Measurements from ENCODE around the gene FGF14.

FGF14 gene

GRCh38 chr13:102344410-102344809 is 57.4 kb downstream of the FGF14 start:
- Mint-ChIP-seq H3K4me1 (ENCODE audit: low read depth) (no peaks in the 10 kb centered on the region), H3K4me3 (no peak overlapping the region), H3K36me3 (ENCODE audit: low read depth) (no peaks in the 10 kb centered on the region), H3K27me3 (ENCODE audit: low read depth) (peaks cover 8% of the 10 kb centered on the region), H3K27ac (no peak overlapping the region), H3K9me3 (no peaks in the 10 kb centered on the region)

GRCh38 chr13:102333320-102334198 is 68.3 kb downstream of the FGF14 start:
- no peak overlapping the region for H3K27ac Mint-ChIP-seq
- no peaks in the 10 kb centered on the region for H3K36me3 Mint-ChIP-seq (ENCODE audit: low read depth)
- no peaks in the 10 kb centered on the region for H3K9me3 Mint-ChIP-seq
- no peaks in the 10 kb centered on the region for H3K4me1 Mint-ChIP-seq (ENCODE audit: low read depth)
- H3K27me3 Mint-ChIP-seq (ENCODE audit: low read depth) = no peaks in the 10 kb centered on the region
- no peak overlapping the region for H3K4me3 Mint-ChIP-seq

- Mint-ChIP-seq H3K27me3 (ENCODE audit: low read depth) (no peaks in the 10 kb centered on the region), H3K9me3 (no peaks in the 10 kb centered on the region), H3K4me1 (ENCODE audit: low read depth) (no peaks in the 10 kb centered on the region), H3K27ac (no peak overlapping the region), H3K36me3 (ENCODE audit: low read depth) (no peaks in the 10 kb centered on the region), H3K4me3 (no peak overlapping the region)
Observed at GRCh38 chr13:102328909-102329308, 72.9 kb downstream of the FGF14 start.

- H3K4me1 Mint-ChIP-seq (ENCODE audit: low read depth) = no peaks in the 10 kb centered on the region
- H3K9me3 Mint-ChIP-seq = no peaks in the 10 kb centered on the region
- no peaks in the 10 kb centered on the region for H3K36me3 Mint-ChIP-seq (ENCODE audit: low read depth)
- no peak overlapping the region for H3K4me3 Mint-ChIP-seq
- H3K27me3 Mint-ChIP-seq (ENCODE audit: low read depth) = no peaks in the 10 kb centered on the region
- no peak overlapping the region for H3K27ac Mint-ChIP-seq
Observed at GRCh38 chr13:102327119-102327617, 74.7 kb downstream of the FGF14 start.

GRCh38 chr13:102326381-102327118 is 75.3 kb downstream of the FGF14 start:
- Mint-ChIP-seq H3K27ac (no peak overlapping the region), H3K4me3 (no peak overlapping the region), H3K9me3 (no peaks in the 10 kb centered on the region), H3K27me3 (ENCODE audit: low read depth) (no peaks in the 10 kb centered on the region), H3K4me1 (ENCODE audit: low read depth) (no peaks in the 10 kb centered on the region), H3K36me3 (ENCODE audit: low read depth) (no peaks in the 10 kb centered on the region)

- no peak overlapping the region for H3K4me3 Mint-ChIP-seq
- H3K27me3 Mint-ChIP-seq (ENCODE audit: low read depth) = no peaks in the 10 kb centered on the region
- H3K9me3 Mint-ChIP-seq = no peaks in the 10 kb centered on the region
Observed at GRCh38 chr13:102325321-102325720, 76.5 kb downstream of the FGF14 start.

GRCh38 chr13:102323505-102323904 is 78.3 kb downstream of the FGF14 start:
- no peaks in the 10 kb centered on the region for H3K27me3 Mint-ChIP-seq (ENCODE audit: low read depth)
- H3K9me3 Mint-ChIP-seq = no peaks in the 10 kb centered on the region
- no peak overlapping the region for H3K27ac Mint-ChIP-seq
- H3K4me3 Mint-ChIP-seq = no peak overlapping the region
- H3K36me3 Mint-ChIP-seq (ENCODE audit: low read depth) = no peaks in the 10 kb centered on the region
- H3K4me1 Mint-ChIP-seq (ENCODE audit: low read depth) = no peaks in the 10 kb centered on the region

More at GRCh38 chr13:102325321-102325720, 76.5 kb downstream of the FGF14 start:
- no peaks in the 10 kb centered on the region for H3K4me1 Mint-ChIP-seq (ENCODE audit: low read depth)
- no peak overlapping the region for H3K27ac Mint-ChIP-seq
- H3K36me3 Mint-ChIP-seq (ENCODE audit: low read depth) = no peaks in the 10 kb centered on the region

- H3K27me3 Mint-ChIP-seq (ENCODE audit: low read depth) = no peaks in the 10 kb centered on the region
- no peaks in the 10 kb centered on the region for H3K9me3 Mint-ChIP-seq
- no peaks in the 10 kb centered on the region for H3K4me1 Mint-ChIP-seq (ENCODE audit: low read depth)
- H3K27ac Mint-ChIP-seq = no peak overlapping the region
- no peaks in the 10 kb centered on the region for H3K36me3 Mint-ChIP-seq (ENCODE audit: low read depth)
- H3K4me3 Mint-ChIP-seq = no peak overlapping the region
Observed at GRCh38 chr13:102323012-102323411, 78.8 kb downstream of the FGF14 start.

- Mint-ChIP-seq H3K4me3 (no peak overlapping the region), H3K27me3 (ENCODE audit: low read depth) (no peaks in the 10 kb centered on the region), H3K9me3 (no peaks in the 10 kb centered on the region), H3K4me1 (ENCODE audit: low read depth) (no peaks in the 10 kb centered on the region), H3K27ac (no peak overlapping the region), H3K36me3 (ENCODE audit: low read depth) (no peaks in the 10 kb centered on the region)
Observed at GRCh38 chr13:102322211-102322610, 79.6 kb downstream of the FGF14 start.

- Mint-ChIP-seq H3K4me1 (ENCODE audit: low read depth) (no peaks in the 10 kb centered on the region), H3K36me3 (ENCODE audit: low read depth) (no peaks in the 10 kb centered on the region), H3K27me3 (ENCODE audit: low read depth) (no peaks in the 10 kb centered on the region), H3K27ac (no peak overlapping the region), H3K4me3 (no peak overlapping the region), H3K9me3 (no peaks in the 10 kb centered on the region)
Observed at GRCh38 chr13:102318233-102318632, 83.6 kb downstream of the FGF14 start.

- Mint-ChIP-seq H3K27me3 (ENCODE audit: low read depth) (no peaks in the 10 kb centered on the region), H3K4me1 (ENCODE audit: low read depth) (no peaks in the 10 kb centered on the region), H3K27ac (no peak overlapping the region), H3K9me3 (no peaks in the 10 kb centered on the region), H3K4me3 (no peak overlapping the region), H3K36me3 (ENCODE audit: low read depth) (no peaks in the 10 kb centered on the region)
Observed at GRCh38 chr13:102317593-102317992, 84.3 kb downstream of the FGF14 start.

GRCh38 chr13:102316732-102317131 is 85.1 kb downstream of the FGF14 start:
- no peaks in the 10 kb centered on the region for H3K4me1 Mint-ChIP-seq (ENCODE audit: low read depth)
- no peaks in the 10 kb centered on the region for H3K36me3 Mint-ChIP-seq (ENCODE audit: low read depth)
- no peak overlapping the region for H3K27ac Mint-ChIP-seq
- H3K4me3 Mint-ChIP-seq = no peak overlapping the region
- H3K9me3 Mint-ChIP-seq = no peaks in the 10 kb centered on the region
- no peaks in the 10 kb centered on the region for H3K27me3 Mint-ChIP-seq (ENCODE audit: low read depth)

GRCh38 chr13:102312841-102313240 is 89.0 kb downstream of the FGF14 start:
- H3K27ac Mint-ChIP-seq = no peak overlapping the region
- no peaks in the 10 kb centered on the region for H3K4me1 Mint-ChIP-seq (ENCODE audit: low read depth)

GRCh38 chr13:102311901-102312300 is 89.9 kb downstream of the FGF14 start:
- no peak overlapping the region for H3K4me3 Mint-ChIP-seq
- no peak overlapping the region for H3K27ac Mint-ChIP-seq
- H3K4me1 Mint-ChIP-seq (ENCODE audit: low read depth) = no peaks in the 10 kb centered on the region
- H3K9me3 Mint-ChIP-seq = no peaks in the 10 kb centered on the region
- no peaks in the 10 kb centered on the region for H3K36me3 Mint-ChIP-seq (ENCODE audit: low read depth)
- H3K27me3 Mint-ChIP-seq (ENCODE audit: low read depth) = no peaks in the 10 kb centered on the region

More at GRCh38 chr13:102312841-102313240, 89.0 kb downstream of the FGF14 start:
- H3K4me3 Mint-ChIP-seq = no peak overlapping the region
- no peaks in the 10 kb centered on the region for H3K36me3 Mint-ChIP-seq (ENCODE audit: low read depth)
- H3K27me3 Mint-ChIP-seq (ENCODE audit: low read depth) = no peaks in the 10 kb centered on the region
- H3K9me3 Mint-ChIP-seq = no peaks in the 10 kb centered on the region

GRCh38 chr13:102311419-102311796 is 90.4 kb downstream of the FGF14 start:
- H3K9me3 Mint-ChIP-seq = no peaks in the 10 kb centered on the region
- no peaks in the 10 kb centered on the region for H3K36me3 Mint-ChIP-seq (ENCODE audit: low read depth)
- no peaks in the 10 kb centered on the region for H3K4me1 Mint-ChIP-seq (ENCODE audit: low read depth)
- no peaks in the 10 kb centered on the region for H3K27me3 Mint-ChIP-seq (ENCODE audit: low read depth)
- no peak overlapping the region for H3K4me3 Mint-ChIP-seq
- H3K27ac Mint-ChIP-seq = no peak overlapping the region
